CD4-positive, alpha-beta T cell treated with Interleukin-4 for 1 hour (primary cell): ENCODE measurements around the gene GAS2.
A peak's percentile ranks its signal among the peaks of the same experiment; 100 is the strongest.
"Not testable (repeated sequence)": the region's sequence is repeated elsewhere in the genome, so short reads cannot be mapped to it uniquely, and the experiment has no call there.

Experiments used
- DNase-seq, 2 donors: peaks; one replicate each; pipeline ENCODE4 v3.0.0-alpha.2; 2020 to 2022

Gene GAS2

DNA sequence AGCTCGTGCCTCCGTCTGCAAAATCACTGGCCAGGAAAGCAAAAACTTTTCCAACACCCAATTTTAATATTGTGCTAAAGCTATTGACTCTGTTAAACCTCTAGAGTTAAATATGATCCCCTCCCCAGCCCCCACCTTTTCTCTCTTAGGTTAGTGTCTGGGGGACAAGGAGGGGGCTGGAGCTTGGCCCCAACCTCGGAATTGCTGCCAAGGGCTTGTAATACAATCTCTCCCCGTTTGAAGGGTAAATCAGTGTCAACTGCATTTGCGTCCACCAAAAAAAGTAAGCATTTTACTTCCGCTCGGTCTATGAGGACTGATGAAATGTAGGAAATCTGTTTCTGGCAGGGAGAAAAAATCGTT is at the start of gene GAS2:
TSS of gene GAS2 (plus strand) at position 287 of the 363 bp plus-strand sequence. CDS start 8,259 bp downstream, outside the sequence.
- no peak for DNase-seq

DNA sequence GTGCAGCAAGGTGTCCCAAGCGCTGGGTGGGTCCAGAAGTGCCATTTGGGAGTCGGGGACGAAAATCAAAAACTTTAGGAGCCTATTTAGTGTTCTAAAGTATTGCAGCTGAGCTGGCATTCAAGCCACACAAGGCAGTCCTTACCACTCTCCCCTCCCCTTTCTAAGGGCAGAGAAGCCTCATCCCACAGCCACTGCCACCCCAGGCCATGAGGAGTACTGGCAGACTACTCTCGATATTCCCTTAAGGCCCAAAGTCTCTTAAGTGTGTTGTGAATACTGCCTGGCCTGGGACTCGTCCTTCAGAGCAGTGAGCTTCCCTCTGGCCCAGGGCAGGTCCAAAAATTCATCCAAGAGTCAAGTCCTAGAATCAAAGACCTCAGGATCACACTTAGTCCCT is 48.5 kb upstream of the GAS2 start:
- DNase-seq: no peak

DNA sequence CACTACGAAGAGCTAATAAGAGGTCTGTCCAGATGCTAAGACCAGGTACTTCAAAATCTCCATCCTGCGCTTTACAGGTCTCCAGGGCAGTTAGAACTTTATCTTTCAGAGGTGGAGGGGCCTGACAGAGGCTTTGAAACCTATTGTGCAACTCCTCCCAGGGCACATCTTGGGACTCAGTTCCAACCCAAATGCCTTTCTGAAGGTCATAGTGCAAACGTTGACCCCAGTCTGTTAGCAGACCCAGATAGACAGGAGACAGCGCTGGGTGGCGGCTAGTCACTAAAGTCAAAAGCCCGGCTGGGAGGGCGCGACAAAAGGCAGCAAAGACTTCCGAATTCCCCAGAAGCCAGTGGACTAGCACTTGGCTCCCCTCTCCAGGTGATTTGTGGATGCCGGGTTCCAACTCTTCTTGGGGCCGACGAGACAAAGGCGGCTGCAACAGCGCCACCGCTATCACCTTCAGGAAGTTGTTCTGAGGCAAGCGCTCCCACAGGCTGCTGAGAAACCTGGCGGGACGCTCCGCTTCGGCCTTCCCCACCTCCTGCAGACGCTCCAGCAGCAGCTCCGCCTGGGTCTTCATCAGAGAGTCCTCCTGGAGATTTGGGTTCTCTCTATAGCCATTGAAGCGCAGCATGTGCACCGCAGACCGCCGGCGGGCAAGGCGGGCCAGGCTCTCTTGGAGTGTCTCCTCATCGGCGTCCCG is 41.5 kb upstream of the GAS2 start:
- peak; percentile 60 to 67 for DNase-seq

DNA sequence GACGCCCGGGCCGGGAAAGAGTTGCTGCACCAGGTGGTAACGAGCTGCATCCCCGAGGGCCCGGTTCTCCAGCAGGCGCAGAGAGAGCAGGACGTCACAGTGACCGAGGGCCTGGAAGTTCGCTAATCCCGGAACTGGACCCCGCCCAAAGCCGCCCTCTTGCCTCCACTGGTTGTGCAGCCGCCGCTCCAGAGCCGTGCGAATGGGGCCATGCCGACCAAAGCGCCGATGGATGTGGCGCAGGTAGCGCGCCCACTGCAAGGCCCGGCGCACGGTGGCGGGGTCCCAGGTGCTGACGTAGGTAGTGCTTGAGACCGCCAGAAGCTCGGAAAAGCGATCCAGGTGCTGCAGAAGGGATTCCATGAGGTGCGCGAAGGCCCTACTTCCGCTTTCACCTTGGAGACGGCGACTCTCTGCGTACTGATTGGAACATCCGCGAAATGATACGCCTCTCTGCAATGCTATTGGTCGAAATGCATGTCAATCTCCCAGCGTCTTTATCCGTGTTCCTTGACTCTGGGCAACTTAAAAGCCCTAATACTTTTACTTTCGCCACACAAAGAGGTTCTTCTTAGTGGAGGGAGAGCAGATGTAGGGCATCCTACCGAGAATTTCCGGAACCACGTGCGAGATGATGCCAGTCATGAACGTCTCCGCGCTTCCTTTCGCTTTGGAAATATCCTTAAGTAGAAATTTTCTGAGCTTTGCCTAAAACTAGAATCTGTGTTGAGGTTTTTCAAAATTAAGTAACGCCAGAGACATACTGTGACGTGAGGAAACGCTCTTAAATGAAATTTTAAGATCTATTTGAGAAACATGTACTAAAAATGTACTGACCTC is 40.7 kb upstream of the GAS2 start, which contains the start of gene FANCF:
TSS of gene FANCF (minus strand) at position 376 of the 840 bp plus-strand sequence. CDS start at position 363, 13 bp downstream.
- DNase-seq: peak; percentile 97 to 99

DNA sequence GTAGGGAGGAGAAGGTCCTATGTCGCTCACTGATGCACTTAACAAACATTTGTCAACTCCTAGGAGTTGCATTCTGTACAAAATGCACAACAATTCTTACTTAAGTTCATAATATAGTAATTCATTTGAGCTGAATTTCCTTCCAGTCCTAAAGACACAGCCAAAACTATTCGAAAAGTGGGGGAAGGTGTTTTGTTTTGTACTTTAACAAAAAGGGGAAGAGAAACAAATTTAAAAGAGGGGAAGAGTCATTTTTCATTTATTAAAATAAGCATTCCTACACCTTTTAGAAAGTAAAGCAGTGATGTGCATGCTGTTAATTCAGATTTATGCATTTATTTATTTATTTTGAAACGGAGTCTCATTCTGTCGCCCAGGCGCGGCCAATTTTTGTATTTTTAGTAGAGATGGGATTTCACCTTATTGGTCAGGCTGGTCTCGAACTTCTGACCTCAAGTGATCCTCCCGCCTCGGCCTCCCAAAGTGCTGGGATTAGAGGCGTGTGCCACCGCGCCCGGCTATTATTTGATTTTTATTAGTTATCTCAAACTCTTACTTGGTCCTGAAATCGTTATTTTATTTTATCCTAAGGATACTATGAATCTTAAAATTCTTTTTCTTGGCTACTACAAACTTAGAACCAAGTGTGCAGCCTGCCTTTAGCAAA is 39.7 kb upstream of the GAS2 start:
- DNase-seq: no peak

DNA sequence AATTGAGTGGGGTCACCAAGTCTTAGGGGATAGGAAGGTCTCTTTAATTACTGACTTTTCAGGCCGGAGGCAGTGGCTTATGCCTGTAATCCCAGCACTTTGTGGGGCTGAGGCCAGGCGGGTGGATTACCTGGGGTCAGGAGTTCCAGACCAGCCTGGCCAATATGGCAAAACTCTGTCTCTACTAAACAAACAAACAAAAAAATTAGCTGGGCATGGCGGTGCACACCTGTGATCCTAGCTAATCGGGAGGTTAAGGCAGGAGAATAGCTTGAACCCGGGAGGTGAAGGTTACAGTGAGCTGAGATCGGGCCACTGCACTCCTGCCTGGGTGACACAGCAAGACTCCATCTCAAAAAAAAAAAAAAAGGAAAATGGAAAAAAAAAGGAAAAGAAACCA is 39.0 kb upstream of the GAS2 start:
- no peak for DNase-seq

DNA sequence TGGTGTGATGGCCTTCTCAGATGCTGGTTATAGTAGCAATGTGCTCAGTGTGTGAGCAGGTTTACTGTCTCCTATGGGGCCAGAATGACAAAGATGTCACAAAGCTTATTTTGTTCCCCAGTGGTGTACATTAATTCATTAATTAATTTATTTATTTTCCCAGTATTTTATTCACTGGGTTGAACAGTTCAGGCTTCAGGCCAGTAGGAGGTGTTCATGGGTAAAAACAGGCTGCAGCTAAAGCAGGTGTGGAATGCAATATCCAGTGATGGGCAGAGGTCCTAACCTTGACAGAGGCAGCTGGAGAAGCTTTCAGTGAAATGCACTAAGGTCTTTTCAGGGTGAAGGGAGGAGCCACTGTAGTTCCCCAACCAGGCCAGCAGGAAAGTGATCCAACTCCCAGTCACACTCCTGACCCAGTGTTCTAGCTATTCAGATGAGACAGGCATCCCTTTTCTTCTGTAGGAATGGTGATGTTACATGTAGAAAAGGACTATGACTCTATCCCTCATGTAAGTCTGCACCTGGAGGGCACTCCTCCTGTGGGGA is 33.0 kb upstream of the GAS2 start:
- DNase-seq: no peak

DNA sequence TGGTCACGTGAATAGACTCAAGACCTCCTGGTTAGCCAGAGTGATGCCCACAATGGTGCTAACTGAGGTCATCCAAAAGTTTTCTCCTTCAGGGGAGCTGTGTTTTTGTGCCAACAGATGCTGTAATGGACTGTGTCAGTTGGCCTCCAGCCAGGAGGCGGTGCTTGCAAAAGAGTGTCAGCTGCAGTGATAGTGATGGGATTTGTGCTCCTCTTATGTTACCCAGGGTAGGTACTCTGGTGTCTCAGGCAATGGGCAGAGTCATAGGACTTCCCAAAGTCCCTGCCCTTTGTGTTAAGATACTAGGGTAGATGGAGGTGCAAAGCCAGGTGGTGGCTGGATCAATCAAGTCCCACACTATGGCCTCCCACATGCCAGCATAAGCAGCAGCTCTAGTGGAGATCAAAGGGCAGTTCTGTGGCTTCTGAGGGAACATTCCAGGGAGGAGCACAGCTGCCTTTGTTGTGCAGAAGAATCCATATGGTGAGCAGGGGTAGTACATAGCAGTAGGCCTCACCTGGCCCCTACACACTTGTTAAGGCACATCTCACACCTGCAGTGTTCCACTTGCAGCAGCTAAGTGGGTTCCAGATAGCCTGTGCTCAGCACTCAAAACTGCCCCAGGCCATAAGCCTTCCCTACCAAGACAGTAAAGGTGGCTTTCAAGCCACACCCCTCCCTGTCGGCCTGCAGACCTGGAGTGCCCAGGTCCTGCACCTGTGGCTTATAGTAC is 31.3 kb upstream of the GAS2 start:
- no peak for DNase-seq

DNA sequence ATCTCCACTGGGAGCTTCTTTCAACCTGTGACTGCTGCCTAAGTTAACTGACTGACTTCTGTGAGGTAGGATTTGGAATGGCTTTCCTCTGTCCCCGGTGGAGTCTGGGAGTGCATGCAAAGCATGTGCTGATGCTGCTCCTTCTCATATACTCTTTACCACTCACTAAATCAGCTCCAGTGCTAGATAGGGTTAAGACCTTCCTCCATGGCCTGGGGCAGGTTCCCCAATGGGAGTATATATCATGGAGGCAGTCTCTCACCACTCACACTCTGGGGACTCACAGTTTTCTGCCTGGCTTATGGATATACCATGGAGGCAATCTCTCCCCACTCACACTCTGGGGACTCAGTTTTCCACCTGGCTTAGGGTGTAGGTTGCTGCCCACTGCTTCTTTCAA is 30.7 kb upstream of the GAS2 start:
- no peak for DNase-seq

DNA sequence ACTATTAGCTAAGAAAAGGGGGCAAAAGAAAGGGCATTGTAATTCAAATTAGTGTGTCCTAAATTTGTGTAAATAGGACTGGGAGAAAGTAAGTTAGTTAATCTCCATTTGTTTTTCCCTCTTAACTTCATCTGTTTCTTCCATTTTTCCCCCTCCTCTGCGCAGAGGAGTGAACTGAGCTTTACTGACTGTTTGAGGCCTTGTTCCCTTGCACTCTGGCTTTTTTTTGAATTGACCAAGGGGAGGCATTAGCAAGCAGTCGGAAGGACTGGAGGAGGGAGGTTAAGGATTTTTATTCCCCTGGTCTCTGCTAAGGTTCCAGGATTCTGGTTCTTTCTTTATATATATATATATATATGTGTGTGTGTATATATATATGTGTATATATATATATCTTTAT is 25.5 kb upstream of the GAS2 start:
- DNase-seq: no peak

DNA sequence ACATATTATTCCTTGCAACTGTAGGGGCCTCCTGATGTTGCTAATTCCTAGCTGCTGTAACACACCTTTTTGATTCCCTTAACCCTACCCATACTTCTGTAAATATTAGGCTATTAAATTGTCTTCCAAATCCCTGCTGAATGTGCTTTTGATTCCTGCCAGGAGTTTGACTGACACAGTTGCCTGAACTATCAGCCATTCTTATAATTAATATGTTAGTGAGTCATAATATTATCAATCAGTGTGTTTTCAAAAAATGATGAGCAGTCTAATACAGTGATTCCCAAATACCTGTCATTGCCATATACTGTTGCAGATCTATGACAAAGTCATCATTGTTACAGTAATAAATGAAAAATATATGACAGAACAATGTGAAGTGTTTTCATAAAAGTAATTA is 24.9 kb upstream of the GAS2 start:
- DNase-seq: no peak

DNA sequence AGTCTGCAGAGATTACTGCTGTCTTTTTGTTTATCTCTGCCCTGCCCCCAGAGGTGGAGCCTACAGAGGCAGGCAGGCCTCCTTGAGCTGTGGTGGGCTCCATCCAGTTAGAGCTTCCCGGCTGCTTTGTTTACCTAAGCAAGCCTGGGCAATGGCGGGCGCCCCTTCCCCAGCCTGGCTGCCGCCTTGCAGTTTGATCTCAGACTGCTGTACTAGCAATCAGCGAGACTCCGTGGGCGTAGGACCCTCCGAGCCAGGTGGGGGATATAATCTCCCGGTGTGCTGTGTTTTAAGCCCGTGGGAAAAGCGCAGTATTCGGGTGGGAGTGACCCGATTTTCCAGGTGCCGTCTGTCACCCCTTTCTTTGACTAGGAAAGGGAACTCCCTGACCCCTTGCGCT is 14.1 kb upstream of the GAS2 start:
- DNase-seq: not testable (repeated sequence)

DNA sequence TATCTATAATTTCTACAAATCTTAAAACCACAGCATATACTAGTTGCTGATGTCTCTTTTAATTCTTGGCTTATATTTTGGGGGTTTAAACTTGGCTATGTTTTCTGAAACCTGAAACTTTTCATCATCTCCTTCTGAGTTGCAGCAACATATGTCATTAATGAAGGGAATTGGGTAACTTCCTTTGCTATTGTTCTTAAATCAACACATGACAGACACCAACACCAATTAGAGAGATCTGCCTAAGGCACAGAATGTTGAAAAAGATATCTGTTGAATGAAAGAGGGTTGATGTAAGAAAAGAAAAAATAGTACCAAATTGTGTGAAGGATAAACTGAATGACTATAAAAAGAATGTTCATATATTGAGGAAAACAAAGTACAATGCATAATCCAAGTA is 10.3 kb upstream of the GAS2 start:
- no peak for DNase-seq

DNA sequence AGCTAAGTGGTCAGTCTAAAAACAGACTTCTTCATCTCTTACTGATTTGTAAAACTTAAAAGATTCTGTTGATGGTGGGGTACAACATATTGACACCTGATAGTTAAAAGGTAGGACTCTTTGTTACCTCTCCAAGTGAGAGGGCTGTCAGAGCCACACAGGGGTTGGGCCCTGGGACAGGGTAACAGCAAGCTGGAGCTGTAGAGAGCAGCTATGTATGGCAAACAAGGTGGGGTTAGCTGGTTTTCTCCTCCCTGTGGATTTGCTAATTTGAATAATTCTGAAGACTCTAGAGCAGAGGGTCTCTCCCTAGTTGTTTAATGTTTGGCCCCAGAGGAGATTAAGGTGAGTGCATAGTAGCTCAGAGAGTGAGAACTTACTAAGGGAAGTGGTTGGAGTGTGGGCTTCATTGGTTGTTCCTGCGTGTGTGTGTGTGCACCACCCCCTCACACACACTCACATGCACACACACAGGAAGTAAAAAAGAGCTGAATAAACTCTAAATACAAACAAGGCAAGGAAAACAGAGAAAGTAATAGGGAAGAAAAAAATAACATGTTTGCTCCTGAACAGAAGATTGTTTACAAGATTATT is 9.2 kb upstream of the GAS2 start:
- DNase-seq: peak in 1 of 2 donors; percentile 20

DNA sequence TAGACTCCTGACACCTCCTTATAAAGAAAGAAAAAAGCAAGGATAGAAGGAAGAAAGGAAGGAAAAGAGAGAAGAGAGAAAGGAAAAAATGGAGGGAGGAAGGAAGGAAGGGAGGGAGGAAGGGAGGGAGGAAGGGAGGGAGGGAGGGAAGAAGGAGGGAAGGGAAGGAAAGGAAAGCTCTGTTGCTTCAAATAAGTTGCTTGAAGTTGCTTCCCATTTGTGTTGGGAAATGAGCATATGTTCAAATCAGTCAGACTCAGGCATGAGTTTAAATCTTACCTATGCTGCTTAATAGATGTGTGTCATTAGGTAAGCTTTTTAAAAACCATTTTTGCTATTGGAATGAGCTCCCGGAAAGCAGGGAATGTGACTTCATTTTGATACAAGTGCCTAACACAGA is 6.6 kb upstream of the GAS2 start:
- DNase-seq: no peak

DNA sequence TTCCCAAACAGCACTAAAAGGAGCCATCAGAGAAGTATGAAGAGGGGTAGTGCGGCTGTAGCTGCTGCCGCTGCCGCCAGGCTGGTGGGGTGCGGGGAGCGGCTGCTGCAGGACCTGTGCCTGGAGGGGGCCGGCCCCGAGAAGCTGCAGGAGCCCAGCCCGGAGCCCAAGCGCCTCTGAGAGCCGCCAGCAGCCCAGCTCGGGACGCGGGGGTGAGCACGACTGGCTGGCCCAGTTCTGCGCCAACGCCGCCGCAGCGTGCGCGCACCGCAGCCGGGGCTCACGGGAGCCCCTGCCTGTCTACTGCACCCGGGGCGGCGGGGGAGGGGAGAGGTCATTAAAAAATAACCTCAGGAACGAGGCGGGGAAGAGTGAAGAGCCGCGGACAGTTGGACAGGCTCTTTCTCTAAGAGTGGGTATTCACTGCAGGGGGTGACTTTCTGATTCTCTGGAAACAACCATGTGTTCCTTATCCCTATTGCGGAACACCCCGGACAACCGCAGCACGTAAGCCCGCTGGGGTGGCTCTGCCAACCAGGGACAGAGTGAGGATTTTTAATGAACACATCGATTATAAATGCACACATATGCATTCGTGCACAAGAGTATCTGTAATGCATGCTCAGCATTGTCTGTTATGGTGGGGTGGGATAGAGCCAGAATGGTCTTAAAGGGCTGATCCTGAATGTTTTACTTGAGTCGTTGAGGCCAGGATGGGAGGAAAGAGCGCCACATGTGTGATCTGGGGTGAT is 453 bp downstream of the GAS2 start:
- no peak for DNase-seq

DNA sequence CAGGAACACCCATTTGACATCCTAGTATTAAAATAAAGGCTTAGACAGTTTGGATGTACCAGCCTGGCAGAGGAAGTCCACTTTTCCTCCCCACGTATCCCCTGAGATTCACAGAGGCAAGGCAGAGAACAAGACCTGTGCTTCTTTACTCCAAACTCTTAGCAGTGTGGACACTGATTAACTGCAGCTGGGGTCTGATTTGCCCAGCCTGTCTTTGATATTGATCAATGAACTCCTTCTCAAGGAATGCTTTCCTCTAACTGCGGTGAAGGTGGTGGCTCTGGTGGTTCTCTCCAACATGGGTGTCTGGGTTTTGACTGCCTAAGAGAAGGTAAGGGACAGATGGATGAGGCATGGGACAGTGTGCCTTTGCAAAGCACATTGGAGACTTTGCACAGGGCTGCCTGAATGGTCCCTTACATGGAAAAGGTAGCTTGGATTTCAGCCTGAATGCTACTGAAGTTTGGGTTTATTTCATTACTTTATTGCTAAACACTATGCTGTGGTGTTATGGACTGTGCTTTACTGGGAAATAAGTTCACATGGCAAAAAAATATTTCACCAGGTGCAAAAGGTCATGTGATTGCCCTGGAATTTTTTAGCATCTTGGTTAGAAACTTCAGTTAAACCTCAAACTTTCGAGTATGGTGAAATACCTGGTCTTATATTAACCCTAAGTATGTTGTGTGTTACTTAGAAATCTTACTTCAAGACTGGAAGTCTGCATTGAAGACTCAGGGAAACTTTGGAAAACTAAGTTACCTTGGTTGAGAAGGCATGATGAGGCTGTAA is 1.8 kb downstream of the GAS2 start:
- no peak for DNase-seq

DNA sequence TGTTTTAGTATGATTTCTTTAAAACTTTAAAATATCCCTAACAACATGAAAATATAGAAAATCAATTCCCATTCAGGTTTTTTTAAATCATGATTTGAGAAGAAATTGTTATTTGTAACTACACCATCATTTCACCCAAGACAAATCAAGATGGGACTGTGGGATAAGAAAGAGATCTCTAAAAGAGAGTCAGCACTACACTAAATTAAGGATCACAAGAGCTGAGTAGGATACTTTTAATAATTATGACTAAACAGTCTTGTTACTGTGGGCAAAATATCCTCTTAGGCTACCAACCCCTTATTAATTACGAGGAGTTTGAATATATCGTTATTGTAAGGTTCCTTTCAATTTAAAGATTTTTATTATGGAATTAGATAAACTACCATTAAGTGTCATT is 3.0 kb downstream of the GAS2 start:
- DNase-seq: no peak

DNA sequence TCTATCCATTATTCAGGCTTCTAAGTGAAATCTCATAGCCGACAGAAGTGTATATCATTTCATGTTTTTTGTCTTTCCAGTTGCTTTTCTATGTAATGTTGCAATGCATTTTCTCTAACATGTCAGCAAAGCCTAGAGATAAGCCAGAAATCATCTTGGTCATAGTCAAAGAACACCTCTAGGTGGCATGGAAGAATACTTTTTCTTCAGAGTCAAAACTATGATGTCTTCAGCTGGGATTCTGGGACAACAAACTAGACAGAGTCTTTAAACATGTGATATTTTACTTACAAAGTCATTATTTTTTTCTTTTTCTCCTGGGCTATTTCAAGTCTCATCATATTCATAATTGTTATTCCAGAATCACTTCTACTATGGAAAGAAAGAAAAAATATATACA is 4.4 kb downstream of the GAS2 start:
- DNase-seq: no peak

DNA sequence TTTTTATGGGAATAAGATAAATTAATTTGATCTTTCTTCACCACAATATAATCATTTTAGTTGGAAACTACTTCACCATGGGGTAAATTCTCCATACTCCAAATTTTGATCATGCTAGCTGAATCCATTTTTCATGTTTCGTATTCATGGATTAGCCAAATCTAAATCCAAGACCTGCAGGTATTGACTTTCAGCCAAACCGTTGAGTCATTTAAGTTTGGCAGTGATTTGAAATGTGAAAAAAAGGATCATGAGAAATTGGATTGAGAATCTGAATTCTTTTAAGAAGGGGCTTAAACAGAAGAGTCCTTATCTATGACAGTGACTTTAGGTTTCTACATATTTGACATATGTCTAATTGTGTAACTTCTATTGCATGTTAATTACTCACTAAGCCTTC is 5.3 kb downstream of the GAS2 start:
- no peak for DNase-seq
